Nephron (organoid): ENCODE results near the gene PRMT2.

Experiments used
- H3K27ac Mint-ChIP-seq, 3 experiments: 2 replicates each; pipeline ENCODE4 v1.8.0; 2020; ENCODE audit warnings: mixed read lengths in 3 of 3, mild to moderate bottlenecking in 2 of 3, moderate library complexity in 1 of 3
- H3K27me3 Mint-ChIP-seq: 2 replicates; pipeline ENCODE4 v1.8.0; 2021; ENCODE audit warnings: low read depth, mild to moderate bottlenecking, moderate library complexity, mixed read lengths
- H3K36me3 Mint-ChIP-seq: 2 replicates; pipeline ENCODE4 v1.8.0; 2020; ENCODE audit warnings: low read depth, mixed read lengths
- H3K4me1 Mint-ChIP-seq: 2 replicates; pipeline ENCODE4 v1.8.0; 2020; ENCODE audit warnings: mixed read lengths
- H3K4me3 Mint-ChIP-seq, 3 experiments: 2 replicates each; pipeline ENCODE4 v1.8.0; 2020; ENCODE audit warnings: mild to moderate bottlenecking in 3 of 3, mixed read lengths in 3 of 3, moderate library complexity in 2 of 3
- H3K9me3 Mint-ChIP-seq: 2 replicates; pipeline ENCODE4 v1.8.0; 2020; ENCODE audit warnings: mixed read lengths
- TF ChIP-seq, protein P1 (sequence below), 3 experiments: fragments of 200-600 bp; sonication (generic); IDR thresholded peaks; one replicate each; pipeline ENCODE4 v1.5.0; 2021; ENCODE audit warnings: antibody characterized with exemption in 3 of 3; ENCODE audit not compliant: unreplicated experiment in 3 of 3

The PRMT2 gene

DNA sequence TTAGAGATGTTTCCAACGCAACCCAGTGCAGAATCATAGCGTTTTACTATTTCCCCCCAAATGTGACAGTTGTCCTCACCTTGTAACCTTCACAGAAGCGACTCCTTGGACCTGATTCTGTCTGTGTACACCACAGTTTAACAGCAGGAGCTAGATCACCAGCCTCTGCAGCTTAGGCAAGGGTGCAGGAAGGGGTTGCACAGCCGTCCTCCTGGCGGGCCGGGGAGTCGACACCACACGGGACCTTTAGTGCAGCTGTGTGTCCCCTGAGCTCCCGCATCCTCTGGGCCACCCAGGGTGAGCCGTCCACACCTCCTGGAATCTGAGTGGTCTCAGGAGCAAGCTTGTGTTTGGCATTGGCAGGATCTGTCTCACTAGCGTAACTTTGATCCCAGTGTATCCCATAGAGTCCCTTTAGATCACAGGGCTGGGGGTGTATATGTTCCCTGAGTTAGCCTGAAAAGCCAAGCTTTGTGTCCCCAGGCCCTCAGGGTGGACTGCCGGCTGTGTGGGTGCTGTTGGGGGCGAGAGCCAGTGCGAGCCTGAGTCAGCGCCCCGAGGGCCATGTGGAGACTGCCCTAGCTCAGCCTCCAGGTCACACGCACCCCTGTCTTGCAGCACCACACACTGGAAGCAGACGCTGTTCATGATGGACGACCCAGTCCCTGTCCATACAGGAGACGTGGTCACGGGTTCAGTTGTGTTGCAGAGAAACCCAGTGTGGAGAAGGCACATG lies 27.5 kb downstream of the PRMT2 start:
- Mint-ChIP-seq H3K27ac (no peak overlapping the region), H3K9me3 (no peaks in the 10 kb centered on the region), H3K4me3 (peak overlapping the region in 1 of 3 experiments; percentile 29), H3K36me3 (peaks cover 52% of the 10 kb centered on the region), H3K4me1 (peaks cover 5% of the 10 kb centered on the region), H3K27me3 (no peaks in the 10 kb centered on the region)
- TF ChIP-seq, protein P1, sequence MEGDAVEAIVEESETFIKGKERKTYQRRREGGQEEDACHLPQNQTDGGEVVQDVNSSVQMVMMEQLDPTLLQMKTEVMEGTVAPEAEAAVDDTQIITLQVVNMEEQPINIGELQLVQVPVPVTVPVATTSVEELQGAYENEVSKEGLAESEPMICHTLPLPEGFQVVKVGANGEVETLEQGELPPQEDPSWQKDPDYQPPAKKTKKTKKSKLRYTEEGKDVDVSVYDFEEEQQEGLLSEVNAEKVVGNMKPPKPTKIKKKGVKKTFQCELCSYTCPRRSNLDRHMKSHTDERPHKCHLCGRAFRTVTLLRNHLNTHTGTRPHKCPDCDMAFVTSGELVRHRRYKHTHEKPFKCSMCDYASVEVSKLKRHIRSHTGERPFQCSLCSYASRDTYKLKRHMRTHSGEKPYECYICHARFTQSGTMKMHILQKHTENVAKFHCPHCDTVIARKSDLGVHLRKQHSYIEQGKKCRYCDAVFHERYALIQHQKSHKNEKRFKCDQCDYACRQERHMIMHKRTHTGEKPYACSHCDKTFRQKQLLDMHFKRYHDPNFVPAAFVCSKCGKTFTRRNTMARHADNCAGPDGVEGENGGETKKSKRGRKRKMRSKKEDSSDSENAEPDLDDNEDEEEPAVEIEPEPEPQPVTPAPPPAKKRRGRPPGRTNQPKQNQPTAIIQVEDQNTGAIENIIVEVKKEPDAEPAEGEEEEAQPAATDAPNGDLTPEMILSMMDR (IDR thresholded peaks at IDR 0.05; ENCODE audit: unreplicated experiment in 3 of 3), result no peak

- Mint-ChIP-seq H3K4me1 (peaks cover 9% of the 10 kb centered on the region), H3K27ac (no peak overlapping the region), H3K27me3 (no peaks in the 10 kb centered on the region), H3K4me3 (no peak overlapping the region), H3K36me3 (peaks cover 44% of the 10 kb centered on the region), H3K9me3 (no peaks in the 10 kb centered on the region)
- TF ChIP-seq, protein P1 (IDR thresholded peaks at IDR 0.05; ENCODE audit: unreplicated experiment in 3 of 3), result no peak
Measured at GRCh38 chr21:46663754-46664153, 28.3 kb downstream of the PRMT2 start.

- no peak overlapping the region for H3K27ac Mint-ChIP-seq
- TF ChIP-seq, protein P1 (IDR thresholded peaks at IDR 0.05; ENCODE audit: unreplicated experiment in 3 of 3), result no peak
- no peak overlapping the region for H3K4me3 Mint-ChIP-seq
- H3K4me1 Mint-ChIP-seq, result peaks cover 10% of the 10 kb centered on the region
- H3K9me3 Mint-ChIP-seq, result no peaks in the 10 kb centered on the region
- no peaks in the 10 kb centered on the region for H3K27me3 Mint-ChIP-seq
- peaks cover 37% of the 10 kb centered on the region for H3K36me3 Mint-ChIP-seq
Measured at GRCh38 chr21:46664316-46664995, 29.0 kb downstream of the PRMT2 start.

- Mint-ChIP-seq H3K9me3 (no peaks in the 10 kb centered on the region), H3K36me3 (peaks cover 31% of the 10 kb centered on the region)
Measured at GRCh38 chr21:46665566-46665965, 30.1 kb downstream of the PRMT2 start.

GRCh38 chr21:46666941-46667740 lies 31.7 kb downstream of the PRMT2 start:
- TF ChIP-seq, protein P1 (IDR thresholded peaks at IDR 0.05; ENCODE audit: unreplicated experiment in 3 of 3), result no peak
- Mint-ChIP-seq H3K27me3 (no peaks in the 10 kb centered on the region), H3K36me3 (peaks cover 25% of the 10 kb centered on the region), H3K9me3 (no peaks in the 10 kb centered on the region), H3K4me3 (peak overlapping the region; percentile 82 to 88 (median 83)), H3K4me1 (peaks cover 9% of the 10 kb centered on the region), H3K27ac (no peak overlapping the region)

More at GRCh38 chr21:46665566-46665965, 30.1 kb downstream of the PRMT2 start:
- Mint-ChIP-seq H3K4me3 (peak overlapping the region in 2 of 3 experiments; percentile 0 to 53), H3K4me1 (peaks cover 14% of the 10 kb centered on the region), H3K27ac (no peak overlapping the region), H3K27me3 (no peaks in the 10 kb centered on the region)
- TF ChIP-seq, protein P1 (IDR thresholded peaks at IDR 0.05; ENCODE audit: unreplicated experiment in 3 of 3), result no peak
